Left renal cortex interstitium (tissue), 4 donors: ENCODE data around the gene UTP25. TPM values are rescaled to one million over a fixed set of nuclear protein-coding genes. Genes with fewer than 3 reads are reported as not detected.
"Not testable (repeated sequence)": the region's sequence is repeated elsewhere in the genome, so short reads cannot be mapped to it uniquely, and the experiment has no call there.

Source experiments
- DNase-seq, 4 donors: peaks; one replicate each; pipeline ENCODE4 v3.0.0-alpha.2; 2013; ENCODE audit warnings: low read depth in 4 of 4, low spot score in 2 of 4, missing footprints in 1 of 4
- polyA plus RNA-seq, 4 donors: library from polyadenylated mRNA; unstranded; fragments of 120-200 nt; gene quantifications; one replicate each; pipeline ENCODE4 v1.2.1, GENCODE V29; 2013; ENCODE audit not compliant: insufficient read length in 4 of 4

Gene UTP25
- polyA plus RNA-seq, 4 donors: 9.2 to 11.1 (median 10.8) TPM

DNA sequence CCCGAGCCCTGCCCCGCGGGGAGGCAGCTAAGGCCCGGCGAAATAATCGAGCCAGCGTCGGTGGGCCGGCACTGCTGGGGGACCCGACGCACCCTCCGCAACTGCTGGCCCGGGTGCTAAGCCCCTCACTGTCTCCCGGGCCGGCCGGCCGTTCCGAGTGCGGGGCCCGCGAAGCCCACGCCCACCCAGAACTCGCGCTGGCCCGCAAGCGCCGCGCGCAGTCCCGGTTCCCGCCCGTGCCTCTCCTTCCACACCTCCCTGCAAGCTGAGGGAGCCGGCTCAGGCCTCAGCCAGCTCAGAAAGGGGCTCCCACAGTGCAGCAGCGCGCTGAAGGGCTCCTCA lies 61.3 kb downstream of the UTP25 start:
- DNase-seq: no peak

DNA sequence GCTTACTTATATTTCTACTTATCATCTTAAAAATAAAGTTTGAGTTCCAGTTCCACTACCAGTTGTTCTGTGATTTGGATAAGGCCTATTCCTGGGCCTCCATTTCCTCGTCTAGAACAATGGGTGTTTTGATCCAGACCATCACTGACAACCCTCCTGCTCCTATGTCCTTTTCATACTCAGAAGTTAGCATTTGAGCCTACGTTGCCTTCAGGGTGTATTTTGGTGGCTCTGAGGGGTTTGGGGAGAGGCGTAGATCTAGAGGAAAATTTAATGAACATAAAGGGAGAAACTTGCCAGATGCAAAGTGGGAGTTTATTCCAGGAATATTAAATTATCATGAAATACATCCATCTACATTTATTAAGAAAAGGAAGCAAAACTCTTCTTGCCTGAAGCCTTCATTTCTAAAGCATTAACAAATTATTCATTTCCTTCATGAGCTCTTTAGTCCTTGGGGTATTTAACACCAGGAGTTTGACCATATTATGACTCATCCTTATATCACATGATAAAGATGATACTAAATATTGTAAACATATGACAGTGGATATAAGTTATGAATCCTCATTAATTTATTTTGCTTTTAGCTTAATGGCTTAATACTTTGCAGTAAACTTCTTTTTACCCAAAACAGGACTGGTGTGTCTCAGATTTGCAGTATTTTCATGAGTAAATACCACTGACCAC lies 63.0 kb downstream of the UTP25 start:
- no peak for DNase-seq

DNA sequence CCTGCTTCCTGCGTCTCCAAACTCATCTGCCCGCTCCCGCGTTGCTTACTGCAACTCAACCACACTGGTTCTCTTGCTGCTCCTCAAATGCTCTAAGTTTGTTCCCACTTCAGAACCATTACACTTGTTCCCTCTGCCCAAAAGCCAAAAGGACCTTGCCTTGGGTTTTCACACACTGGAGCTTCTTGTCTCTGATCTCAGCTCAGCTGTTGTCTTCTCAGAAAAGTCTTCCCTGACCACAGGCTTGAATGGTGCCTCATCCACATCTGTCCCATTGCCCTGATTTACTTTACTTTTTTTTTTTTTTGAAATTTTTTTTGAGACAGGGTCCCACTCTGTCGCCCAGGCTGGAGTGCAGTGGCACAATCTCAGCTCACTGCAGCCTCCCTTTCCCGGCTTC lies 66.0 kb downstream of the UTP25 start:
- DNase-seq: no peak

DNA sequence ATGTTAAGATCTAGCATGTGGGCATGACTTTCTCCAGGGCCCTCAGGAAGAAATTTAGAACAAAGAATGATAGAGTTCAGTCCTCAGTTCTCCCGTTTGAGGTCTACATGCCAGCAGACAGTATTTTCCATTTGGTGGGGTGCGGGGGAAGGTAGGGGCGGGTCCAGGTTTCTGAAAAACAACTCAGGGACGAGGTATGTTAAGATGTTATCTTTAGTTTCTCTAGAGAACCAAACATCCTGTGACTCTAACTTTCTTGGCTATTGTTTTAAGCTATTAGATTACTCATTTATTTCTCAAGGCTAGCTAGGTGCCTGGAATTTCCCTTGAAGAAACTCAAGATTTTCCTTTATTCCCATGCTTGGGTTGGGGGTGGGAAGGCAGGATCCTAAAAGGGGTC lies 67.9 kb downstream of the UTP25 start:
- DNase-seq: no peak

DNA sequence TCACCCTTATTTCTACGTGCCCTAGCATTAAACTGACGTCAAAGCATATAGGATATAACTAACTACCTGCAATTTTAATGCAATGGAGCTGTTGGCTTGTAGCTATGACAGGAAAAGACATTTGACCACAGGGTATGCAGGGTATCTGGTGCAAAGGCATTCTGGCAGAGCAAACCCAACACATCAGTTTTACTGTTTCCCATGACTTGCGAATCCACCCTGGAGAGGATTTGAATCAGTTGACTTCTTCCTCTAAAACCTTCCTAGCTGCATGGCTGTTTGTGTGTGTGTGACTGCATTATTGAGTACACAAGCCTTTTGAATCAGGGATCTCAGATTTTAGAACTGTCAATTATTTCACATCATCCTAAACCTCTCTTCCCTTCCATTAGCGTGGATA lies 68.6 kb downstream of the UTP25 start:
- DNase-seq: no peak

DNA sequence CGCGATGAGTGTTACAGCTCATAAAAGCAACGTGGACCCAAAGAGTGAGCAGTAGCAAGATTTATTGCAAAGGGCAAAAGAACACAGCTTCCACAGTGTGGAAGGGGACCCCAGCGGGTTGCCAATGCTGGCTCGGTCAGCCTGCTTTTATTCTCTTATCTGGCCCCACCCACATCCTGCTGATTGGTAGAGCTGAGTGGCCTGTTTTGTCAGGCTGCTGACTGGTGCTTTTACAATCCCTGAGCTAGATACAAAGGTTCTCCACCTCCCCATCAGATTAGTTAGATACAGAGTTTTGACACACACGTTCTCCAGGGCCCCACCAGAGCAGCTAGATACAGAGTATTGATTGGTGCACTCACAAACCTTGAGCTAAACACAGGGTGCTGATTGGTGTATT lies 70.5 kb downstream of the UTP25 start:
- DNase-seq: not testable (repeated sequence)

DNA sequence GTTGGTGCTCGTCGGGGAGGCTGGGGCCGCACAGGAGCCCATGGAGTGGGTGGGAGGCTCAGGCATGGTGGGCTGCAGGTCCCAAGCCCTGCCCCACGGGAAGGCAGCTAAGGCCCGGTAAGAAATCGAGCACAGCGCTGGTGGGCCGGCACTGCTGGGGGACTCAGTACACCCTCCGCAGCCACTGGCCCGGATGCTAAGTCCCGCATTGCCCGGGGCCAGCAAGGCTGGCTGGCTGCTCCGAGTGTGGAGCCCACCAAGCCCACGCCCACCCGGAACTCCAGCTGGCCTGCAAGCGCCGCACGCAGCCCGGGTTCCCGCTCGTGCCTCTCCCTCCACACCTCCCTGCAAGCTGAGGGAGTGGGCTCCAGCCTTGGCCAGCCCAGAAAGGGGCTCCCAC lies 71.1 kb downstream of the UTP25 start:
- DNase-seq: not testable (repeated sequence)

DNA sequence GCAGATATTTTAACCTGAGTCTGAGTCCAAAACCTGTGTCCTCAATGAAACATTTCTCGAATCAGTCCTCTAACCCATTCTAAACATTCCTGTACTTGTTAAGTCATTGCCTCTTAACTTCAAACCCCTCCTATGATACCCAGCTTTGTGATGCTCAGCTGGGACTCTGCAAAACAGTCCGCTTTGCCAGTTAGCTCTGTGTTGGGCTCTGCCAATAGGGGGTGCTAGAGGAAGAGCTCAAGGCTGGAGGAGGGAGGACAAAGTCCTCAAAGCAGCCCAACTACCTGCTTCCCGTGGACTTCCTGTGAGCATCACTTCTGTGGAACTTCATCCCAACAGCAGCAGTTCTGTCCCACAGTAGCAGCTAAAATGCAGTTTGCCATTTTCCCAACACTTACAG lies 72.2 kb downstream of the UTP25 start:
- DNase-seq: no peak

DNA sequence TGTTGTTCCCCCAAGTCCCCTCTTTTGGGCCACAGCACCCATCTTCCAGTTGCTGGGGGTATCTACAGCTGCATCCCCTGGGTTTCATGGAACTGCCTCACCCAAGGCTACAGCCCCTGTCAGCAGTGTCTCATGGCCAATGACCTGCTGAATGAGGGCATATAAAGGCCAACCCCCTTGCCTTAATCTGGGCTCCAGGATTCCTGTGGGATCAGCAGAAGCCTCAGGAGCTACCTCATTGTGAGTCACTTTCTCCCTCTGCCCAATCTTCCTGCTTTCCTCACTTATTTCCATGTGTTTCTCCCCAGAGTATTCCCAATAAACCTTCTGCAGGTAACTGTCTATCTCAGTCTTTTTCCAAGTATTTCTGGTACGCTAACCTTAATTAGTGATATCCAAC lies 73.0 kb downstream of the UTP25 start:
- DNase-seq: no peak

DNA sequence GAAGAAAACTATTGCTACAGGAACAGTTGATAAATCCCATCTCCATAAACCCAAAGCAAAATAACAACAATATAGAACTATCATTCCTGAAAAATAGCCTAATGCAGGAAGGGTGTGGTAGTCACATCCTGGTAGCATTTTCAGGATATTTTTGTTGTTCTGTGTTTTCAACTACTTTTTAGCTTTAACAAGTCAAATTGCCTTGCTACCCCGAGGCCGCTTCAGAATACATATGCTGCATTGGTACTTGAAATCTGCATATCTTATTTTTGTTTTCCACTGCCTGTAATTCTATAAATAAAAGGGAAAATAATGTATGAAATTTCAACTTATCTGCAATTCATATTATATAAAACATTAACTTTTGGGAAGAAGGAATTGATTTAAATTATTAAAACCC lies 73.4 kb downstream of the UTP25 start:
- no peak for DNase-seq

DNA sequence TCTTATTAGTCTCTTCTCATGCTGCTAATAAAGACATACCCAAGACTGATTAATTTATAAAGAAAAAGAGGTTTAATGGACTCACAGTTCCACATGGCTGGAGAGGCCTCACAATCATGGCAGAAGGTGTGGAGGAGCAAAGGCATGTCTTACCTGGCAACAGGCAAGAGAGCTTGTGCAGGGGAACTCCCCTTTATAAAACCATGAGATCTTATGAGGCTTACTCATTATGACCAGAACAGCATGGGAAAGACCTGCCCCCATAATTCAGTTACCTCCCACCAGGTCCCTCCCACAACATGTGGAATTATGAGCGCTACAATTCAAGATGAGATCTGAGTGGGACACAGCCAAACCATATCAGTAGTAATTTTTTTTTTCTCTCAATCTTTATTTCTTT lies 77.0 kb downstream of the UTP25 start:
- not testable (repeated sequence) for DNase-seq

Other genes starting within 250 kb of the UTP25 start
- 1 to 10 TPM; 4.1 to 6.4 (median 5.1) TPM for gene CAMK1G, start 244.3 kb upstream of the UTP25 start, polyA plus RNA-seq
- 1 to 10 TPM; 1.1 to 1.7 (median 1.1) TPM for gene LAMB3, start 175.5 kb upstream of the UTP25 start, polyA plus RNA-seq
- 10 to 100 TPM; 11.8 to 16.6 (median 13.4) TPM for gene G0S2, start 152.6 kb upstream of the UTP25 start, polyA plus RNA-seq
- gene HSD11B1, start 123.1 kb upstream of the UTP25 start, polyA plus RNA-seq: under 1 TPM; 0.22 to 0.40 (median 0.26) TPM
- 1 to 10 TPM in 3 of 4 donors, under 1 TPM in 1; 0.89 to 1.8 (median 1.6) TPM for gene TRAF3IP3, start 71.9 kb upstream of the UTP25 start, polyA plus RNA-seq
- 1 to 10 TPM; 2.9 to 4.0 (median 3.9) TPM for gene C1orf74, start 43.4 kb upstream of the UTP25 start, polyA plus RNA-seq
- gene IRF6, start 21.8 kb upstream of the UTP25 start, polyA plus RNA-seq: 10 to 100 TPM; 13.6 to 20.0 (median 18.1) TPM
- under 1 TPM; 0.30 to 0.57 (median 0.39) TPM for gene SYT14, start 110.2 kb downstream of the UTP25 start, polyA plus RNA-seq